Head of caudate nucleus (tissue), 42 donors: ENCODE results near the gene ZNF750.

ENCODE experiments used
- DNase-seq, 42 donors: peaks; one replicate each; pipeline versions ENCODE4 v3.0.0 to v3.0.0-alpha.2; 2020 to 2021; ENCODE audit warnings: mixed read lengths in 7 of 42
- intact Hi-C: fragments of 100-400 bp; cut with DNase I; formaldehyde crosslinking; loops from one replicate; pipeline ENCODE4 v1.15.0; 2022

ZNF750 gene

DNA sequence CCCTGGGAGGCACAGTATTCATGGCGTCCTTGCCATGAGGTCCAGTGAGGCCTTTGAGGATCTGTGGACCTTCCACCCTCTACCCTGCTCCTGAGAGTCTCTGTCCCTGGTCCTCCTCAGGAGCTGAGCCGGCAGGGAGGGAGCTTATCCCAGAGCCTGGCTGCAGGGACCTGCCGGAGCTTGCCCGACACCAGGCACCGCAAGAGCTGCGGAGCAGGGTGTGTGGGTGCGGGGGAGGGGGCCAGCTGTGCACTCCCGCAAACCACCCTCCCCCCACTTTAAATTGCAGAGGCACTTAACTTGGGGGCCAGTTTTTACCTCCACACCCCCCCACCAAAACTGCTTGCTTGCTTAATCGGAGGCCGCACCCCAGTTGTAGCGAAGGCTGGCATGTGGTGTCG, 609 bp upstream of the ZNF750 start:
- DNase-seq: no peak
- intact Hi-C loops: no loop called here

DNA sequence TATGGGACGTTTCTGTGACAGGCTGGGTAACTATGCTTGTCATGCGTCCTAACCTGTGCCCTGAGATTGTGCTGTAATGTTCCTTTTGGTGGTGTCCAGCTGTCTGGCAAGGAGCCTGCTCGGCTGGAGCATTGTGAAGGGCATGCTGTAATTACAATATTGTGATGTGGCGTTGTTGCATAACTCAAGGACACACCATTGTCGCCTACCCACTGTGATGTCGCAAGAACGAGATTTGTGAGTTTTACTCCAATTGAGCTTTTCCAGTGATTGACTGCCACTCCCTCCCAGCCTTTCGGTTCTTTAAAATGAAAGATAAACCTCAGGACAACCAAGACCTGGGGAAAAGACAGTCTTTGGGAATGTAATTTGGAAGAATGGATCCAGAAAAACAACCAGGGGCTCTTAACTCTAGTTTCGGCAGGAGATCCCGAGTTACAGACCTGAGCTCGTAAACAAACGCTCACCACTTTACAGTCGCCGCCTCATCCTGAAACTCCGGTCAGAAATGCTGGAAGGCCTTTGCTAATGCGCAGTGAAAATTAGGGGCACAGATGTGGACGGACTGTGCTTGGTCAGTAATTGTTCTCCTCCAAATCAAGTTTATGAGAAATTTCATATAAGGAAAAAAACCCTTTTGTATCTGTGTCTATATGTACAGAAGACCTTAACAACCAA, 1.3 kb downstream of the ZNF750 start:
- intact Hi-C loops: no loop called here
- peak in 1 of 42 donors; percentile 27 for DNase-seq

DNA sequence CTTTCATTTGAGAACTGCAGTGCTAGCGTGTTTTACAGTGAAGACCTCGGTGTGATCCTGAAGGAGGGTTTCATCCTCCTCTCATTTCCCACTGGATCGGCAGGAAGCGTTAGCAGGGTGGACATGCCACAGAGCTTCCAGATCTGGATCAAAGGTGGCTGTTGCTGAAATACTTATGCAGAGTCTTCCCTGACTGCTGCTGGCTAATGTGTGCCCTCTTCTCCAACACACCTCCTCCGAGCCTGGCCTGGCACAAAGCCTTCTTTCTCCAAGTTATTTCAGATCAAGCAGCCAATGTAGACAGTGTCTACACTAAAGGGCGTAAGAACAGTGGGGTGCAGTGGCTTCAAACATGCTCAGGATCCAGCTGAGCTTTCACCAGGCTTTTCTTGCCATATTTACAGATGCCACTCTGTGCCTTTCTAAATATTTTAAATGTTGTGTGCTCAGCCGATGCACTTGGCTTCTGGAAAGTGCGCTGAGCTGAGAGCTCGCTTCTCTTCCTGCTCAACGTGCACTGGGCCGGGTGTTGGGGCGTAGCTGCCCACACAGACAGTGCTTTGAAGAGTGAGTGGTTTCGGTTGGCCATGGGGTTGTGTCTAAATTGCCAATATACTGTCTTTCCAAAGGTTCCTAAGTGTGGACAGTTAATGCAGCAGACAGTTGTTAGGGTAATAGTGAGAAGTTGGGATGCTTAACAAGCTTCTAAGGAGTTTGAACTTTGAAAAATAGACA, 2.1 kb downstream of the ZNF750 start:
- DNase-seq: no peak
- intact Hi-C loops: no loop called here

DNA sequence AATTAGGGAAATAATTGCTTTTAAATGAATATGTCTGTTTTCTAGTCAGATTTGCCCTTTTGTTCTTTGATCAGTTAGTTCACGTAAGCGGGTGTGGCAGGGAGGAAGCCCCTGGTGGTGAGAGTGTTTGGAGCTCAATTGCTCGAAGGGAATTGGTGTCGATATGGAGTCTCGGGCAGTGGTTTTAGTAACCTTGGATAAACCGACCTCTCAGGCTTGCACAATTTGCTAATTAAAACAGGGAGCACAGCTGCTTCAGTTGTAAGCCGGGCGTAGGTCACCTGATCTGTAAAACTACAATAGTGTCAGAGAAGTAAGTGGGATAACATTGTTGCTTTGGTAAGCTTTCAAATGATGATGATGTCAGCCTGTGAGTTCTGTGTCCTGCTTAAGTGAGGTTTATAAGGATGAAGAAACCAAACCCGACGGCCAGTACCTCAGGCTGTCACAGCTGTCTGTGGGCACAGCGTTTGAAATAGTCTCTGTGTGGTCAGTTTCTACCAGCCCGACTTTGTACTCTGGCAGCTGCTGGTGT, 2.9 kb downstream of the ZNF750 start:
- no peak for DNase-seq
- intact Hi-C loops: no loop called here

DNA sequence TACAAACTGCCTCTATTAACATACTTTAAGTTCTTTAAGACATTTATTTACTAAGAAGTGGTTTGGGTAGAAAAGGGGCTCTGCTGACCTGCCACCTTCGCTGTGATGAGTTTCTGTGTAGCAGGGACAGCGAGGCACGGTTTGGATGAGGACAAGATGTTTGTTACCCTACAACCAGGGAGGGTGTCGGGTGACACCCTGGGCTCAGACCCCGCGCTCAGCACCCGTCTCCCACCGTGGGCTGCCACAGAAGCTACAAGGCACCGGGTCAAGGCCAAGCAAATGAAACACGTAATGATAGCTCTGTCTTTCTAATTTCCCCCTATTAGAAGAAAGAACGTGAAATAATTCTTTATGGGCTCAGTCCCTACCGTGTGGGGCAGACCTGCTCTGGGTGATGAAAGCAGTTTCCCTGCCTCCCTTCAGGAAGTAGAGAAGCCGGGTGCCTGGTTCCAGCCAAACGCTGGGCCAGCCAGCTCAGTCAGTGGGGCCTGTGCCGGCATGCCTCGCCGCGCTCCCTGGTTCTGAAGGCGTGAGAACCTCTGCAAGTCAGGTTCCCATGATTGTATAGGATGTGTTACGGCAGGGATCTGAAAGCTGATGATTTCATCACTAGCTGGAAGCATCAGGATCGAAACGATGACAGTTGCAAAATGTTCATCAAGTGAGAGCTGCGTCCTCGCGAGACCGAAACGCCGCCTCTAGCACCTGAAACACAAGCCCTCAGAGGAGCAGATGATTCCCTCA, 3.9 kb downstream of the ZNF750 start:
- no peak for DNase-seq
- intact Hi-C loops: no loop called here

DNA sequence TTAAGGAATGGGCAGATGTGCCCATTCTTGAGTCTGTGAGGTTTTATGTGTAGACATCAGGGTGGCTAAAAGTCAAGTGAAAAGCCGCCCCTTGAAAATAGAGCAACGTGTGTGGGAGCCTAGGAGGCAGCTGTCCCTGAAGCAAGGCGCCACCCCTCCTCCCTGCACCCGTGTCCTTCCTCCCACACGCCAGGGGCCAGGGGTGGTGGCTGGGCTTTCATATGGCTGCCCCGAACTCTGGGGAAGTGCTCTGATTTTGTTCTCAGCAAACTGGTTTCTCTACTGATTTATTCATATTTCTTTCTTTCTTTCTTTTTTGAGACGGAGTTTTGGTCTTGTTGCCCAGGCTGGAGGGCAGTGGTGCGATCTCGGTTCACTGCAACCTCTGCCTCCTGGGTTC, 4.7 kb downstream of the ZNF750 start:
- intact Hi-C loops: no loop called here
- no peak for DNase-seq

DNA sequence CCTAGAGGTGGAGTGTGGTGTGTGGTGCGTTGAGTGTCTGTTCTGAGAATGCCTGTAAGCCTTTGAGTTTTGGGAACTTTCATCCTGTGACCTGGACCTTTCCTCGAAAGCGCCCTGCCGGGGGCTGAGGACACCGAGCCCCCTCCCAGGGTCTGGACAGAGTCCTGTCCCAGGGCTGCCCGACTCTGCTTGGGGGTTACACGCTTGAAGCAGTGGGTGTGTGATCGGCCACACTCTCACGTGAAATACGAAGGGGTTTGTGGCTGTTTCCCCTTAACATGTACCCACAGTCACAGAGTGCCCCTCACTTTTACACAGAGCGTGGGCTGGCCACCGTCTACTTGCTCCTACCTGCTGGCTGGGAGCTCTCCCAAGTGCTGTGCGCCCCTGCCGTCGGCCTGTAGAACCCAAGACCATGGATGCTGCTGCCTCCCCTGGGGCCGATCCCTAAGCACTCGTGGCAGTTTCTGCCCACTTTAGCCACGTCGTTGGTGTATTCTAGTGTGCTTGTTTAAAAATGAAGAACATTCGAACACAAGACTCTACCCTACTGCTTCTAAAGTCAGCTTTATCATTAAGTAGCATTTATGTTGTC, 6.8 kb downstream of the ZNF750 start:
- DNase-seq: no peak
- intact Hi-C loops: no loop called here

DNA sequence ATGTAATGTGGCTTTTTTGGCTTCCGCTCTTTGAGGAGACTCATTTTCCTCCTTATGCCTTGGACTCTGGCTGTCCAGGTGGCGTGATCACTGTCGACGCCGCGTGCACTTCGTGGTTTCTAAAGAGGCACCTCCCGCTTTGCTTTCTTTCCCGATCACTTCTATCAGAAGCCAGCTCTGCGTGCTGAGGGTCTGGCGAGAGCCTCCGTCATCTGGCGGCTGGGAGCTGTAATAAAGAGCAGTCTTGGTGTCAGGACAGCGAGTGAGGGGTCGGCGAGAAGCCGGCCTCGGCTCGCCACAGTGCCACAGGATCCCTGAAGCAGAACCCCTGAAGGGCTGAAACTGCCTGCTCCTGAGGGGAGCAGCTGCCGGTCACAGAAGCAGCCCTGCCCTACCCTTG, 7.4 kb downstream of the ZNF750 start:
- no peak for DNase-seq
- intact Hi-C loops: no loop called here

DNA sequence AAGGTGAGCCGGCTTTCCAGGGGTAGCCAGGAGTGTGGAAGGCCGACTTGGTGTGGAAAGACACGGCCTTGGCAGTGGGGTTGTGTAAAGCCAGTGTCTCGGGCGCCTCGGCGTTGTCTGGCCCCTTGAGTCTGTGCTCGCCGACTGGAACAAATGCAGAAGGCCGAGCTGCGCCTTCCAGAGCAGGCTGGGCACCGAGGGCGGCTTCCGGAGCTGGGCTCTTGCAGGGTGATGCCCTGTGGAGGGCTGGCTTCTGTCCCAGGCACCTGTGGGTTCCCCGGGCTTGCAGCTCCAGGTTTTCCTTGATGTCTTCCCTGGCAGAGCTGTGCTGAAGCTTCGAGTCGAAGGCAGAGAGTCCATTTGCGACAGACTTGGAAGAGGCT, 8.0 kb downstream of the ZNF750 start:
- intact Hi-C loops: no loop called here
- no peak for DNase-seq

DNA sequence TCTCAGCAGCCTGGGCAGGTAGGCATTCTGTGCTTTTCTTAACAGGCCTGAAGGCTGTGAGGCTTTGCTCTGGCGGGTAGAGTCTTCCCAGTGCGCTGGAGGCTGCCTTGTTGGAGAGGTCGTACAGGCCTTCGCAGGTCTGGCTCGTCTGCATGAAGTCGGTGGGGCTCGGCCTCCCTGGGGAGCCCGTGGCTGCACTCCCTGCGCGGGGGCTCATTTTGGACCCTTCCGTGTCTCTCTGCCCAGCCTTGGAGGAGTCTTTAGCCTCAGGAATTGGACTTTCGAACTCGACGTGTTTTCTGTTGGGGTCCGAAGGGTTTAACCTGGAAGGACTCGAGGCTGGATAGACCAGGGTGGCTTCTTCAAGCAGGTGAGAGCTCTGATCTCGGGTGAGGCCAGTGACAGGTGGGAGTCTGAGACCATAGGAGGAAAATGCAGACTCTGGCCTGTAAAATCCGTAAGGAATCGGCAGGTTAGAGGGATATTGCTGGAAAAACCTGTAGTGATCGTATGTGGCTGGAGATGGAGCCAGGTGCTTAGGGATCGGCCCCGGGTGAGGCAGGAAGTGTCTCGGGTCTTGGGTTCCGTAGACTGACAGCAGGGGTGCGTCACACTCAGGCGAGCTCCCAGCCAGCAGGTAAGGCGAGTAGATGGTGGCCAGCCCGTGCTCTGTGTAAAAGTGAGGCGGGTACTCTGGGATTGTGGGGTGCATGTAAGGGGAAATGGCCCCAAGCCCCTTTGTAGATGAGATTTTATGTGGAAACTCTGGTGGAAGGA, 8.6 kb downstream of the ZNF750 start:
- intact Hi-C loops: no loop called here
- DNase-seq: no peak

DNA sequence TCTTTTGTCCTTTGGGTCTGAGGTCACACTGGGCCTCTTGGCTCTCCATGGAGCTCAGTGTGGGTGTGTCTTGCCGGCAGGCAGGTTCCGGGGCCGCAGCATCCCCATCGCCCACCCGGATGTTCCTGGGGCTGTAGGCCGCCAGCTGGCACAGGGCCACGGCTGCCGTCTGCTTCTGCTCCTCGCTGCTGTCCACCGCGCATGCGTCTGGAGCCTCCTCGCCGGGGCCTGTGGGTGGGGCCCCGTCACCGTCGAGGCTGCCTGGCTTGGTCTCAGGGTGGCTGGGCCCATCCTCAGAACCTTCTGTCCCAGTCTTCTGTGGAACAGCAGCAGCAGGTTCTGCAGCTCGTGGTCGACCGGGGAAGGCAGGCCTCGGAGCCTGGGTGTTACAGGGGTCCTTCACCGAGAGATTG, 9.6 kb downstream of the ZNF750 start:
- intact Hi-C loops: no loop called here
- DNase-seq: peak in 25 of 42 donors; percentile 17 to 65 (median 36)

DNA sequence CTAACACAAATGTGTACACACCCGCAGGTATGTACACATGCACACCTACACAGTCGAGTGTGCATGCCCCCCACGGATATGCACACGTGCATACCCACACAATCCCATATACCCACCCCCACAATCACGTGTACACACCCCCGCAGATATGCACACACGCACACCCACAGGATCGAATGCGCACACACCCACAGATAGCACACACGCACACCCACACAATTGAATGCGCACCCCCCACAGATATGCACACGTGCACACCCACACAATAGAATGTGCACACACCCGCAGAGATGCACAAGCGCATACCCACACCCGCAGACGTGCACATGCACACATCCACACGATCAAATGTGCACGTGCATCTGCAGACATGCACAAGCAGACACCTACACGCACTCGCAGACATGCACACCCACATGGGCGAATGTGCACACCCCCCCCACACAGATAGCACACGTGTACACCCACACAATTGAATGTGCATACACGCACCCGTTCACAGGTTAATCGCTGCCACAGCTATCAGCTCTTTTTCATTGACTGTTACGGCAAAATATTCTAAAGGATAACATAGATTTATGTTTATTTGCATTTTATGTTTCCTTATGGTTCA, 10.8 kb downstream of the ZNF750 start:
- no peak for DNase-seq

DNA sequence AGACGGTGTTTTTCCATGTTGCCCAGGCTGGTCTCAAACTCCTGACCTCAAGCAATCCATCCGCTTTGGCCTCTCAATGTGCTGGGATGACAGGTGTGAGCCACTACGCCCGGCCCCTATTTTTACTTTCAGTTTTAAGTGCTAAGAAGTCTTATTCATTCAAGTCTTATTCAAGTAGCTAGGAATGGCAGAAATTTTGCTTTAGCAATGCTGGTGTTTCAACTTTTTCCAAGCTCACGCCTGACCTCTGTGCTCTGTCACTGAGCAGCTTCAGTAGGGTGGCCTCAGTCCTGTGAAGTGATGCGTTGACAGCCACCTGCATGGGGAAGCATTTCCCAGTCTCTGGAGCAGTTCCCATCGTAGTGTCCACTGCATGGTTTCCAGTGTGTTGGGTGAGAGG, 12.9 kb downstream of the ZNF750 start:
- no peak for DNase-seq

More for the DNA sequence above, 10.8 kb downstream of the ZNF750 start:
- intact Hi-C loops: no loop called here

DNA sequence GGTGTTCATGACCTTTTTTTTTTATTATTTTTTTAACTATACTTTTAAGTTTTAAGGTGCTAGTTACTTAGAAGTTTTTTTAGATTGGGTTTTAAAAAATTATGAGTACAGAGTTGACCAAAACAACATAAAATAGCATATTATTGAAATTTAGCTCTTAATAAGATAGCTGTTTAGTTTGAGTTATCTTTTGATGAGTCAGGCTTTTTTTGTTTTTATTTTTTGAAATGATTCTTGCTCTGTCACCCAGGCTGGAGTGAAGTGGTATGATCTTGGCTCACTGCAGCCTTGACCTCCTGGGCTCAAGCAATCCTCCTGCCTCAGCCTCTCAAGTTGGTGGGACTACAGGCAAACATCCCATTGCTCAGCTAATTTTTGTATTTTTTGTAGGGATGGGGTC, 13.6 kb downstream of the ZNF750 start:
- intact Hi-C loops: no loop called here
- no peak for DNase-seq

More for the DNA sequence above, 12.9 kb downstream of the ZNF750 start:
- intact Hi-C loops: no loop called here

DNA sequence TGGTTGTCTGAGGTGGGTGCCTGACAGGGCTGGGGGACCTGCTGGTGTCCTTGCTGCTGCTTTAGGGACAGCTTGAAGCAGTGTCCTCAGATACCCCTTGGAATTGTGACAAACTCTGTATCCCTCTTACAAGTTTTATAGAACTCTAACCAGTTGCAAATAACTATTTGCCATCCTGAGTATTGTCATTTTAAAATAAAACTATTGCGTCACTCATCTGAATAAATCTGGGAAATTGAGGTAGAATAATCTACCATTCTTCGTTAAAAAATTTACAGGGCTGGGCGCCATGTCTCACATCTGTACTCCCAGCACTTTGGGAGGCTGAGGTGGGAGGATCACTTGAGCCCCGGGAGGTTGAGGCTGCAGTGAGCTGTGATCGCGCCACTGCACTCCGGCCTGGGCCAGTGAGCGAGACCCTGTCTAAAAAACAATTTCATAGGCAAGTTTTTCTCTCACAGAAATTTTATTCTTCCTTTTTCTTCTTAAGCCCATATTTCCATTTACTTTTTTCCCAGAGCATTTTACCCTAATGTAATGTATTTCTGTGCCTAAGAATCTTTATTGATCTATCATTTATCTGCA, 14.2 kb downstream of the ZNF750 start:
- no peak for DNase-seq
- intact Hi-C loops: no loop called here

DNA sequence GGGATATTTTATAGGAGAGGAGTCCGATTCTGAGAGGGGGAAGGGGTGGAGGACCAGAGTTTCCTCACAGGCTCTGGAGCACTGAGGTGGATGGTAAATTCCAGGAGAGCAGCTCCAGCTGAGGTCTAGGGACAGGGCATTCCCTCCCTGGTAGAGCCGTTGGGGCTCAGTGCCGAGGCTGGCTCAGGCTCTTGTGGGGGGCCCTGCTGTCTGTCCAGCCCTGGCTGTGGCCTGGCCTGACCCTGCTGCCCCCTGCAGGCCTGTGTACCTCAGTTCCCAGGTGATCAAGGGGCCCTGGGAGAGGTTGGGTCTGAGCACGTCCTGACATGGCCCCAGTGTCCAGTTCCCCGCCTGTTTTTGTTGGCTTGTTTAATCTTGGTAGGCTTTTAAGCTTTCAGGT, 16.8 kb downstream of the ZNF750 start:
- DNase-seq: no peak
- intact Hi-C loops: no loop called here

DNA sequence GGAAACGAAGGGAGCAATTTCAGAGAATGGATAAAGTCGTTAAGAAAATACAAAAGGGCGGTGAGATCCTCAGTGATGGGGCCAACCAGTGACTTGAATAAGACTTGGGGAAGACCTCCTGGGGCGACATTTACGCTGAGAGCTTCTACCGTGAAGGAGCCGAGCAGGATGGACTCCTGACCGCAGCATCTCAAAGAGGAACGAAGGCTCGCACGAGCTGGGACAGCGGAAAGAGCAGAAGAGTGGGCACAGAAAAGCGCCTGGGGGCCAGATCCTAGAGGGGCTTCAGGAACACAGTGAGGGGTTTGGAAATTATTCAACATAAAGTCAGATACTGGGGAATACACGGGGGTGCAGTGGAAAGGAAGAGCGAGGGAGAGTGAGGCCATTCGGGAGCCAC, 17.5 kb downstream of the ZNF750 start:
- no peak for DNase-seq
- intact Hi-C loops: no loop called here

DNA sequence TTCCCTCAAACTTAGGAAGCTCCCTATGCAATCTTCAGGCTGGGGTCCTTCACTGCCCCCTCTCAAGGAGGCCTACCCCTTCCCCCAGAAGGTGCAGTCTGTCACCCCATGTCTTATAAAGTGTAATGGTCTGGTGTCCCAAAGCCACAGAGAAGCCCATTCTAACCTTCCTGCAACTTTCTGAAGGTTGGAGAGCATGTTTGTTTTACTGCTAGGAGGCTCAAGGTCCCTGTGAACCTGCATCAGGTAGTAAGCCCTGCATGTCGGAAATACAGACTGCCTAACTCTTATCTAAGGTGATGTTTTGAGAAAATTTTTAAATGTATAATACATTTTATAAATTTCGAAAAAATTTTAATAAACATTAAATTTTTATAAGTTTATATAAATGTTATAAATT, 18.3 kb downstream of the ZNF750 start:
- intact Hi-C loops: no loop called here
- DNase-seq: no peak
